Liver (tissue), 2 donors: ENCODE data around the gene CCDC50.

Experiments used
- FOXA1 ChIP-seq: IDR thresholded peaks from 2 replicates; pipeline ENCODE4 v1.6.1; 2016; ENCODE audit warnings: antibody characterized with exemption
- GABPA ChIP-seq, 2 donors: IDR thresholded peaks in 1 of 2; conservative IDR thresholded peaks in 1 of 2; 2 replicates each; pipeline ENCODE4 v1.6.1; 2016; ENCODE audit warnings: antibody characterized with exemption in 2 of 2, mild to moderate bottlenecking in 1 of 2, moderate library complexity in 1 of 2
- ZBTB33 ChIP-seq: IDR thresholded peaks from 2 replicates; pipeline ENCODE4 v1.6.1; 2016; ENCODE audit warnings: antibody characterized with exemption
- donor health status: healthy.

- TF ChIP-seq FOXA1: no peak
- TF ChIP-seq ZBTB33: no peak
- TF ChIP-seq GABPA (IDR thresholded peaks at IDR 0.05 in 1 of 2, conservative IDR thresholded peaks at IDR 0.05 in 1 of 2): no peak
These were observed 96.1 kb downstream of the CCDC50 start for GRCh38 chr3:191425322-191425734.
